ENCODE results near the gene ADGRG1.

- TF ChIP-seq CTCF (IDR thresholded peaks at IDR 0.05; ENCODE audit: poor library complexity) (no peak), EZH2phosphoT487 (IDR thresholded peaks at IDR 0.05; ENCODE audit: low read depth, severe bottlenecking, unreplicated experiment) (no peak)
Measured at GRCh38 chr16:57619133-57619605, 9.3 kb upstream of the ADGRG1 start.
